Lower leg skin (tissue), 3 donors: ENCODE data around the gene GALNT1.

Experiments
- POLR2A ChIP-seq, 2 donors: fragments of 450-650 bp; IDR thresholded peaks; one replicate each; pipeline ENCODE4 v1.6.1; 2016 to 2017; ENCODE audit warnings: antibody characterized with exemption in 2 of 2, mild to moderate bottlenecking in 1 of 2, moderate library complexity in 1 of 2
- TF ChIP-seq, protein P1 (sequence below), 3 donors: fragments of 450-650 bp; IDR thresholded peaks; one replicate each; pipeline ENCODE4 v1.5.1; 2016; ENCODE audit warnings: antibody characterized with exemption in 3 of 3, mild to moderate bottlenecking in 3 of 3, moderate library complexity in 2 of 3

DNA sequence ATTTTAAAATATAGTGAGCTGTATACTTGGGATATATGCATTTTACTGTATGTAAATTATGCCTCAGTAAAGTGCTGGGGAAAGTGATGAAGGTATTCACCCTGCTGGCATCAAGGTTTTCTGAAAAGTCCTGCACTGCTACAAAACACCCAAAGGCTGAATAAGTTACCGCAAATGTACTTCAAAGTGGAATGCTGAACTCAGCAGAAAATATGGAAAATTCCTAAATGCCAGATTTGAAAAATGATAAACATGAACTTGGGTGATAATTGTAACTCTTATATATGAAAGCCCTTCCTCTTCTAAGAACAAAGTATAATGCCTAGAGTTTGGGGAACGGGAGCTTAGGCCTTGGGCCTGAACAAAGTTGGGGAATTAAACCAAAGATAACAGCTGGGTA is 133.0 kb downstream of the GALNT1 start:
- TF ChIP-seq POLR2A (IDR thresholded peaks at IDR 0.05): no peak
- TF ChIP-seq, protein P1, sequence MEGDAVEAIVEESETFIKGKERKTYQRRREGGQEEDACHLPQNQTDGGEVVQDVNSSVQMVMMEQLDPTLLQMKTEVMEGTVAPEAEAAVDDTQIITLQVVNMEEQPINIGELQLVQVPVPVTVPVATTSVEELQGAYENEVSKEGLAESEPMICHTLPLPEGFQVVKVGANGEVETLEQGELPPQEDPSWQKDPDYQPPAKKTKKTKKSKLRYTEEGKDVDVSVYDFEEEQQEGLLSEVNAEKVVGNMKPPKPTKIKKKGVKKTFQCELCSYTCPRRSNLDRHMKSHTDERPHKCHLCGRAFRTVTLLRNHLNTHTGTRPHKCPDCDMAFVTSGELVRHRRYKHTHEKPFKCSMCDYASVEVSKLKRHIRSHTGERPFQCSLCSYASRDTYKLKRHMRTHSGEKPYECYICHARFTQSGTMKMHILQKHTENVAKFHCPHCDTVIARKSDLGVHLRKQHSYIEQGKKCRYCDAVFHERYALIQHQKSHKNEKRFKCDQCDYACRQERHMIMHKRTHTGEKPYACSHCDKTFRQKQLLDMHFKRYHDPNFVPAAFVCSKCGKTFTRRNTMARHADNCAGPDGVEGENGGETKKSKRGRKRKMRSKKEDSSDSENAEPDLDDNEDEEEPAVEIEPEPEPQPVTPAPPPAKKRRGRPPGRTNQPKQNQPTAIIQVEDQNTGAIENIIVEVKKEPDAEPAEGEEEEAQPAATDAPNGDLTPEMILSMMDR (IDR thresholded peaks at IDR 0.05): no peak
